ENCODE measurements around the gene HCFC1R1.
"Not testable (repeated sequence)": the region's sequence is repeated elsewhere in the genome, so short reads cannot be mapped to it uniquely, and the experiment has no call there.

HCFC1R1 gene

DNA sequence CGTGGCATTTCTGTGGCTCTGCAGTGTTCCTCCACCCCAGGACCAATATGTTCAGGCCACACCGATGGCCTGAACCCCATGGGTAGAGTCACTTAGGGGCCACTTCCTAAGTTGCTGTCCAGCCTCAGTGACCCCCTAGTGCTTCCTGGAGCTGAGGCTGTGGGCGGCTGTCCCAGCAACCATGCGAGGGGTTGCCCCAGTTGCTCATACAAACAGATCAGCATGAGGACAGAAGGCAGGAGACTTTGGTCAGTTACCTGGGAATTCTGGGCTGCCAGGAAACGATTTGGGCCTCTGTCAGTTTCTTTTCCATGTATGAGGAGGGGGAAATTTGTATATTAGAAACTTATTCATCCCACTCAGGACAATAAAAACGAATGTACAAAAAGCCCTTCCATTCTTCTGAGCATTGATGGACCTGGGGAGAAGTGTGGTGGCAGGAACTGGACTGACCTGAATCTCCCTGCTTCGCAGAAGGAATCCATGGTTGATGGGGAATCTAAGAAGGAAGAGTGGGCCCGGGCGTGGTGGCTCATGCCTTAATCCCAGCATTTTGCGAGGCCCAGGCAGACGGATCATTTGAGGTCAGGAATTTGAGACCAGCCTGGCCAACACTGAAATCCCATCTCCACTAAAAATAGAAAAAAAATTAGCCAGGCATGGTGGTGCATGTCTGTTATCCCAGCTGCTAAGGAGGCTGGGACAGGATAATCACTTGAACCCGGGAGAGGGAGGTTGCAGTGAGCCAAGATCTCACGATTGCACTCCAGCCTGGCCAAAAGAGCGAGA is 36.8 kb upstream of the HCFC1R1 start:
- H3K36me3 Mint-ChIP-seq (ENCODE audit: low read depth): peaks cover 45% of the 10 kb centered on the region
- H3K27me3 Mint-ChIP-seq (ENCODE audit: low read depth): no peaks in the 10 kb centered on the region
- peaks cover 13% of the 10 kb centered on the region for H3K9me3 Mint-ChIP-seq
- peak overlapping the region; percentile 49 for H3K27ac Mint-ChIP-seq
- peaks cover 53% of the 10 kb centered on the region for H3K4me1 Mint-ChIP-seq (ENCODE audit: low read depth)
- H3K4me3 Mint-ChIP-seq: peak overlapping the region; percentile 83

DNA sequence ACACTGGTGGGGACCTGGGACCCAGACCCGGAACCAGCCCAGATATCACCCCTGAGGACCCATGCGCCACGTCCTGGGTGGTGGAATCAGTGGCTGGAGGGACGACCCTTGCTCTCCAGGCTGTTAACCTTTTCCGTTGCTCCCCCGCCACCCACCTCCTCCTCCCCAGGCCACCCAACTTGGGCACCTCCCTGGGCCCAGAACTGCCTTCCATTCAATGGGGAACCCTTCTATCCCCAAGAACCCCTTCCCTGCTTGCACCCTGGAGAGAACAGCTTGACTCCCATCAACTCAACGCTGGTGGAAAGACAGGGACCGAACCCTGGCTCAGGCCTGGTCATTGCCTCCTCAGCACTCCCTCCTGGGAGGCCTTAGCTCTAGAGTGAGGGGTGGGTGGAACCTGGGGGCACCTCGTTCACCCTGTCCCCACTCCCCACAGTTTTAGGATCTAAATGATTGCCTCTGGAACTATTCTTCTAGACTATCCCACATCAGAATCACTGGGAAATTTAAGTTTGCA is 36.0 kb upstream of the HCFC1R1 start:
- no peaks in the 10 kb centered on the region for H3K27me3 Mint-ChIP-seq (ENCODE audit: low read depth)
- peak overlapping the region; percentile 86 for H3K27ac Mint-ChIP-seq
- peaks cover 47% of the 10 kb centered on the region for H3K36me3 Mint-ChIP-seq (ENCODE audit: low read depth)
- peak overlapping the region; percentile 83 for H3K4me3 Mint-ChIP-seq
- H3K4me1 Mint-ChIP-seq (ENCODE audit: low read depth): peaks cover 56% of the 10 kb centered on the region
- H3K9me3 Mint-ChIP-seq: peaks cover 13% of the 10 kb centered on the region

DNA sequence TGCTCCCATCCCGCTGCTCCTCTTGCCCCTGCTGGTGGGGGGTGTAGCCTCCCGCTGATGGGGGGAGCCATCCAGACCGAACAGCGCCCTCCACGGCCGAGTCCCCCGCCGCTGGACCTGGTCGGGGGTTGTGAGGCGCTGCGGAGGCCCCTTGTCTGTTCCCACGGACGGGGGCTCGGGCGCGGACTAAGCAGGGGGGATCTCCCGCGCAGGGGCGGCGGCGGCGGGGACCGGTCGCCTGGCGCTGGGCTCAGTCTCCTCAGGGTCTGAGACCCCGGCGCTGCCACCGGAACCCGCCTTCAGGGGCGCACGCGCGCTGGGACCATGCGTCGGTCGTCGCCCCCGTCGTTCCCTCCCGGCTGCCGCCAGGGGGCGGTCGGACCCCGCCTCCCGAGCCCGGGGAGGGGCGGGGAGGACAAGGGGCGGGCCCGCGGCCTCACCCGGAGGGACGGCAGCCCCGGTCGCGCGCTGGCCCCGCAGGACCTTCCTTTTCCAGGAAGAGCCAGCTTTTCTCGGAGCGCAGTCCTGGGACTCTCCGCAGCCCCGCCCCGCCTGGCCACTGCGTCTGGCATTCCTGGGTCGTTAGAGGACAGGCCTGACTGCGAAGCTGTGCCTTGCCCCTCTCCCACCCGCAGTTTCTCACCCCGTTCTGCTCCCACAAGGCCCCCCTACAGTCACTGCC is 35.4 kb upstream of the HCFC1R1 start:
- Mint-ChIP-seq H3K9me3 (peaks cover 13% of the 10 kb centered on the region), H3K27me3 (ENCODE audit: low read depth) (no peaks in the 10 kb centered on the region), H3K36me3 (ENCODE audit: low read depth) (peaks cover 49% of the 10 kb centered on the region), H3K4me3 (peak overlapping the region; percentile 91), H3K4me1 (ENCODE audit: low read depth) (peaks cover 54% of the 10 kb centered on the region), H3K27ac (peak overlapping the region; percentile 86)

DNA sequence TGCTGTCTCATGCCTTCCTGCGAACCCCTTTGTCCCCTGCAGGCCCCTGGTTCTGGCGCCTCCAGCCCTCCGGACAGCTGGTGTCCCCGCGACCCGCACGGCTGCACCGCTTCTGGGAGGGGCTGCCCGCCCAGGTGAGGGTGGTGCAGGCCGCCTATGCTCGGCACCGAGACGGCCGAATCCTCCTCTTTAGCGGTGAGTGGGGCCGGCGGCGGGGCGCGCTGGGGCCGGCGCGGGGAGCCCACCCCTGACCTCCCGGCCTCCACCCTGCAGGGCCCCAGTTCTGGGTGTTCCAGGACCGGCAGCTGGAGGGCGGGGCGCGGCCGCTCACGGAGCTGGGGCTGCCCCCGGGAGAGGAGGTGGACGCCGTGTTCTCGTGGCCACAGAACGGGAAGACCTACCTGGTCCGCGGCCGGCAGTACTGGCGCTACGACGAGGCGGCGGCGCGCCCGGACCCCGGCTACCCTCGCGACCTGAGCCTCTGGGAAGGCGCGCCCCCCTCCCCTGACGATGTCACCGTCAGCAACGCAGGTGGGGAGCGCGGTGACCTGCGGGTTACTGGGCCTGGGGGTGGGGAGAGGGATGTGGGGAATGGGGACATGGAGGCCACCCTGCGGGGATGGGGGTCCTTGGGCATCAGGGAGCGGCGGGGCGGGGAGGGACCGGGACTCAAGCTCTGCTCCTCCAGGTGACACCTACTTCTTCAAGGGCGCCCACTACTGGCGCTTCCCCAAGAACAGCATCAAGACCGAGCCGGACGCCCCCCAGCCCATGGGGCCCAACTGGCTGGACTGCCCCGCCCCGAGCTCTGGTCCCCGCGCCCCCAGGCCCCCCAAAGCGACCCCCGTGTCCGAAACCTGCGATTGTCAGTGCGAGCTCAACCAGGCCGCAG is 34.6 kb upstream of the HCFC1R1 start:
- Mint-ChIP-seq H3K36me3 (ENCODE audit: low read depth) (peaks cover 51% of the 10 kb centered on the region), H3K27ac (peak overlapping the region; percentile 83), H3K27me3 (ENCODE audit: low read depth) (no peaks in the 10 kb centered on the region), H3K4me1 (ENCODE audit: low read depth) (peaks cover 55% of the 10 kb centered on the region), H3K9me3 (peaks cover 8% of the 10 kb centered on the region), H3K4me3 (peak overlapping the region; percentile 91)

DNA sequence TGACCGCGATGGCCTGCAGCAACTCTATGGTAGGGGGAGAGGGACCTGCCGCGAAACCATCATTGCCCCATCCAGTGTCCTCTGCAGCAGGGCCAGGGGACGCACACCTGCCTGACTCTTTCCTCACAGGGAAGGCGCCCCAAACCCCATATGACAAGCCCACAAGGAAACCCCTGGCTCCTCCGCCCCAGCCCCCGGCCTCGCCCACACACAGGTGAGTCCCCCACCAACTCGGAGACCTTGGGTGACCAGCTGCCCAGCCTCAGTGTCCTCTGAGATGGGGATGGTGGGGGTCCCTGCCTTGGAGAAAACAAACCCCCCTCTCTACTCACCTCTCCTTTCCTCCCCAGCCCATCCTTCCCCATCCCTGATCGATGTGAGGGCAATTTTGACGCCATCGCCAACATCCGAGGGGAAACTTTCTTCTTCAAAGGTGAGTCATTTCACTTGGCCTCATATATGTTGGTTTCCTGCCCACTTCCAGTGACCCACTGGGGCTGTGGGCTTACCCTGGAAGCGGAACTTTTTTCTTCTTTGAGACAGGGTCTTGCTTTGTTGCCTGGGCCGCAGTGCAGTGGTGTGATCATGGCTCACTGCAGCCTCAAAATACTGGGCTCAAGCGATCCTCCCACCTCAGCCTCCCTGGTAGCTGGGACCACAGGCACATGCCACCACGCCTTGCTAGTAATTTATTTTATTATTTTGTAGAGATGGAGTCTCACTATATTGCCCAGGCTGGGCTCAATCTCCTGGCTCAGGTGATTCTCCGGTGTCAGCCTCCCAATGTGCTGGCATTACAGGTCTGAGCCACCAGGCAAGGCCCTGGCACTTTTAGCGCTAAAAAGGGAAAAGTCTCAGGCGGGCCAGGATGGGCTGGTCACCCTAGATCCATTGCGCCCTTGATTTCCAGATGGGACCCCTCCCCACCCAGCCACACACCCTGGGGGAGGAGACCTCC is 33.7 kb upstream of the HCFC1R1 start:
- Mint-ChIP-seq H3K9me3 (peaks cover 3% of the 10 kb centered on the region), H3K27me3 (ENCODE audit: low read depth) (no peaks in the 10 kb centered on the region), H3K36me3 (ENCODE audit: low read depth) (peaks cover 46% of the 10 kb centered on the region), H3K4me1 (ENCODE audit: low read depth) (peaks cover 49% of the 10 kb centered on the region), H3K27ac (peak overlapping the region; percentile 92), H3K4me3 (peak overlapping the region; percentile 86)

DNA sequence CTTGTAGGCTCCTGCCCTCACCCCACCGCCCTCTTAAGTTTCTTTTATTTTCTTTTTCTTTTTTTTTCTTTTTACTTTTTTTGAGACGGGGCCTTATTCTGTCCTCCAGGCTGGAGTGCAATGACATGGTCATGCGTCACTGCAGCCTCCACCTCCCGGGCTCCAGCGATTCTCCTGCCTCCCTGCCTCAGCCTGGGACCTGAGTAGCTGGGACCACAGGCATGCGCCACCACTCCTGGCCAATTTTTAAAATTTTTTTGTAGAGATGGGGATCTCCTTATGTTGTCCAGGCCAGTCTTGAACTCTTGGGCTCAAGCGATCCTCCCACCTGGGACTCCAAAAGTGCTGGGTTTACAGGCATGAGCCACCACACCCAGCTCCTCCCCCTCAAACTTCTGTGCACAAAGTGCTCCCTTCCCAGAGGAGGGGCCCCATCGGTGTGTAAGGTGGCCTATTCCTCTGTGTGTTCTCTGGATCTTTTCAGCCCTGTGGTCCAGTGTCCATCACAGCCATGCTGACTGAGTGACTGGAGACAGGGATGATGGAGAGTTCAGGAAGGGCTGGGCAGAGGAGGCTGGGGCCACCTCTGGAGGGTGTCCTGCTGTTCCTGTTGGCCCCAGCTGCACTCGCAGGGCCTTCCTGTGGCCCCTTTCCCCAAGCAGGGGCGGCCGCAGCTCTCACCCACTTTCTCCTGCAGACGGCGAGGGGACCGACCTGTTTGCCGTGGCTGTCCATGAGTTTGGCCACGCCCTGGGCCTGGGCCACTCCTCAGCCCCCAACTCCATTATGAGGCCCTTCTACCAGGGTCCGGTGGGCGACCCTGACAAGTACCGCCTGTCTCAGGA is 32.8 kb upstream of the HCFC1R1 start:
- peaks cover 47% of the 10 kb centered on the region for H3K36me3 Mint-ChIP-seq (ENCODE audit: low read depth)
- H3K27ac Mint-ChIP-seq: peak overlapping the region; percentile 92
- H3K4me3 Mint-ChIP-seq: peak overlapping the region; percentile 86
- H3K27me3 Mint-ChIP-seq (ENCODE audit: low read depth): no peaks in the 10 kb centered on the region
- H3K4me1 Mint-ChIP-seq (ENCODE audit: low read depth): peaks cover 51% of the 10 kb centered on the region
- H3K9me3 Mint-ChIP-seq: no peaks in the 10 kb centered on the region

DNA sequence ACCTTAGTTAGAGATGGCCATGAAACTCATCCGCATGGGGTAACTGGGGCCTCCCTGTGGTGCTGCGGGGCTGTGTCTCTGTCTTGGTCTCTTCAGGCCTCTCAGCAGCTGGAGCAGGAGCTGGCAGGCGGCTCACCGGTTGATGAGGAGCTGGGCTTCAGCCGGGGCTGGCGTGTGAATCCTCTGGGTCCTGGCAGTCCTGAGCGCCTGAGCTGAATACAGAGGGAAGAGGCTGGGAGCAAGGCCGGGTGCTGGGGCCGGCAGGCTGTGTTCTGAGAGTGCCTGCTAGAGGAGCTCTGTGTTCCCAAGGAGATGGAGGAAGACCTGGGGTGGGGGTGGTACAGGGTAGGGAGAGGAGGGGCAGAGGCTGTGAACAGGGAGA is 32.0 kb upstream of the HCFC1R1 start:
- H3K9me3 Mint-ChIP-seq; H3K27me3 Mint-ChIP-seq (ENCODE audit: low read depth): not testable (repeated sequence)
- H3K4me1 Mint-ChIP-seq (ENCODE audit: low read depth): peaks cover 57% of the 10 kb centered on the region
- H3K4me3 Mint-ChIP-seq: peak overlapping the region; percentile 84
- peaks cover 54% of the 10 kb centered on the region for H3K36me3 Mint-ChIP-seq (ENCODE audit: low read depth)
- H3K27ac Mint-ChIP-seq: peak overlapping the region; percentile 92

DNA sequence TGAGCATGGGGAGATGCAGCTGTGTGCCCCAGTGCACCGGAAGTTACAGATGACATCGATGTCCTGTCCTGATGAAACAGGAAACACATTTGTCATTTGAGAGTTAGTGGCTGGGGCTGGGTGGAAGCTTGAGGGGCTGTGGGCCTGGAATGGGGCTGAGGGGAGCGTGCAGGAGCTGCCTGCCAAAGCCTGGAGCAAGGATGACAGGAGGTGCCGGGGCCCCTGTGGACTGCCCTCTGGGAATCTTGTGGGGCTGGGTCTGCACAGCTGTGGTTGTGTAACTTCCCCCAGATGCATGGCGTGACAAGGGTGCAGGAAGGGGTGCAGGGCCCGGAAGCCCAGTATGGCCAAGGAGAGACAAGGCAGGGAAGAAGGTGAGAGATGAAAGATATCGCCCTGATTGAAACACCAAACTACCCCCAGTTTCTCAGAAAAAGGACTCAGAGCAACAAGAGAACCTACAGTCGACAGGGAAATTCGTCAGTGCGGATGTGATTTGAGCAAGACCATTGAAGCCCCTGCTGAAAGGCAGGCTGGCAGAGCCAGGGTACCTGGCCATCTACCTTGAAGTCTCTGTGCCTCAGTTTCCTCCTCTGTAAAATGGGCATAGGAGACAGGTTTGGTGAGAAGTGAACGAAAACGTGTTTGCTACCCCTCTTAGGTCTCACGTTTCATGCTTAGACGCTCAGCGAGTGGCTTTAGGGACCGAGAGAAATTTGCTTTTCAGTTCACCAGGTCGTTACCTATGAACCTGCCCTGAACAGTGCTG is 31.4 kb upstream of the HCFC1R1 start:
- H3K9me3 Mint-ChIP-seq: no peaks in the 10 kb centered on the region
- peak overlapping the region; percentile 92 for H3K27ac Mint-ChIP-seq
- H3K4me1 Mint-ChIP-seq (ENCODE audit: low read depth): peaks cover 57% of the 10 kb centered on the region
- H3K27me3 Mint-ChIP-seq (ENCODE audit: low read depth): no peaks in the 10 kb centered on the region
- peaks cover 55% of the 10 kb centered on the region for H3K36me3 Mint-ChIP-seq (ENCODE audit: low read depth)
- peak overlapping the region; percentile 84 for H3K4me3 Mint-ChIP-seq

DNA sequence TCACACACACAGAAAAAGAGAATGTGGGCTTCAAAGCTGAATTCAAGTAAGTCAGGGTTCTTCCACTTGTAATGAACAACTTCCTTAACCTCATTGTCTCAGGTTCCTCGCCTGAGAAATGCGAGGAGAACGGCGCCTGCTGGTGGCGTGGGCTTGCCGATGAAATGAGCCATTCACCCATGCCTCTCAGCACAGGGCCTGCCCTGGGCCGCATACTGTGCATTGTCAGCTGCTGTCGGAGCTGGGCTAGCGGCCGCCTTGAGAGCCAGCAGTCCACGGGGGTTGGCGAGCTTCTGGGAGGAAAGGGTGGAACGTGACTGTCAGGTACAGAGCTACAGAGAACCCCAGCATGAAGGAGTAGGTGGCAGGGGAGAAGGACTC is 29.6 kb upstream of the HCFC1R1 start:
- Mint-ChIP-seq H3K4me1 (ENCODE audit: low read depth) (peaks cover 63% of the 10 kb centered on the region), H3K36me3 (ENCODE audit: low read depth) (peaks cover 53% of the 10 kb centered on the region), H3K4me3 (peak overlapping the region; percentile 76), H3K27ac (peak overlapping the region; percentile 86)
- H3K27me3 Mint-ChIP-seq (ENCODE audit: low read depth); H3K9me3 Mint-ChIP-seq: not testable (repeated sequence)

DNA sequence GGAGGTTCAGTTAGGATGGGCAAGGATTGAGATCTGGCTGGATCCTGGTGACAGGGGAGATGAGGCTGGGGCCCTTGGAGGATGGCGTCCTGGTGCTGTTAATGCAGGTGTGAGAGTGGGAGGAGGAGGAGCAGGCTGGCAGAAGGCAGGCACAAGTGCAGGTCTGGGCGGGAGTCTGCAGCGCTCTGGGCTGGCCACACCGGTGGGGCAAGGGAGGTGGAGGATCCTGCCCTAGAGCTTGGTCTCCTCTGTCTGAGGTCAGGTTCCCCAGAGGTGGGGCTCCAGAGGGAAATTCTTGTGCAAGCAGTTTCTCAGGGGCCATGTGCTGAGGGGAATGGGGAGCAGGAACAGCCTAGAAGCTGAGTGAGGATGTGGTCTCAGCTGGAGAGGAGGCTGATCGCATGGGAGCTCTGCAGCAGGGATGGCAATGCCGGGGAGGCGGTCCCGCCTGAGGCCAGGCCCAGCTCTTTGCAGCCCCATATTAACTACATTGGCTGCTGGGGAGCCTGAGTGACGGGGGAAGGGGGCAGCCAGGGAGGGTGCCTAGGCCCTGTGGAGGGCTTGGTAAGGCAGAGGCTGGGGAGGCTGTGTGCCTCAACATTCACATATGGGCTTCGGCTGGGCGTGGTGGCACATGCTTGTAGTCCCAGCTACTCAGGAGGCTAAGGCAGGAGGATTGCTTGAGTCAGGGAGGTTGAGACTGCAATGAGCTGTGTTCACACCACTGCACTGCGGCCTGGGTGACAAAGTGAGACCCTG is 29.0 kb upstream of the HCFC1R1 start:
- Mint-ChIP-seq H3K4me1 (ENCODE audit: low read depth) (peaks cover 66% of the 10 kb centered on the region), H3K27ac (peak overlapping the region; percentile 82)

DNA sequence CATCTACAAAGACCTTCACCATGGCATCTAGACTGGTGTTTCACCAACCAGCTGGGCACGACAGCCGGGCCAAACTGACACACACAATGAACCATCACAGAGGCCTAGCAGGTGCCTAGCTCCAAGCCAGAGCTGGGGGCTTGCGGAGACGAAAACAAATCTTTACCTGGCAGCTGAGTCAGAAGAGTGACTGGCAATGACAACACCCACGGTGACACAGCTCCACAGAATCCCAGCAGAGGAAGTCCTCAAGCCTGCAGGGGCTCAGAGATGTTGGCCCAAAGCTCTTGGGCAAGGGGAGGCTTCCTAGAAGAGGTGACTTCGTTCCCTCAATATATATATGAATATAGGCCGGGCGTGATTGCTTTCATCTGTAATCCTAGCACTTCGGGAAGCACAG is 27.8 kb upstream of the HCFC1R1 start:
- Mint-ChIP-seq H3K36me3 (ENCODE audit: low read depth) (peaks cover 49% of the 10 kb centered on the region), H3K4me3 (peak overlapping the region; percentile 72), H3K27ac (peak overlapping the region; percentile 87), H3K9me3 (no peaks in the 10 kb centered on the region), H3K27me3 (ENCODE audit: low read depth) (peaks cover 6% of the 10 kb centered on the region), H3K4me1 (ENCODE audit: low read depth) (peaks cover 60% of the 10 kb centered on the region)

More for the DNA sequence above, 29.0 kb upstream of the HCFC1R1 start:
- H3K4me3 Mint-ChIP-seq: peak overlapping the region; percentile 69
- peaks cover 56% of the 10 kb centered on the region for H3K36me3 Mint-ChIP-seq (ENCODE audit: low read depth)
- H3K9me3 Mint-ChIP-seq; H3K27me3 Mint-ChIP-seq (ENCODE audit: low read depth): not testable (repeated sequence)

DNA sequence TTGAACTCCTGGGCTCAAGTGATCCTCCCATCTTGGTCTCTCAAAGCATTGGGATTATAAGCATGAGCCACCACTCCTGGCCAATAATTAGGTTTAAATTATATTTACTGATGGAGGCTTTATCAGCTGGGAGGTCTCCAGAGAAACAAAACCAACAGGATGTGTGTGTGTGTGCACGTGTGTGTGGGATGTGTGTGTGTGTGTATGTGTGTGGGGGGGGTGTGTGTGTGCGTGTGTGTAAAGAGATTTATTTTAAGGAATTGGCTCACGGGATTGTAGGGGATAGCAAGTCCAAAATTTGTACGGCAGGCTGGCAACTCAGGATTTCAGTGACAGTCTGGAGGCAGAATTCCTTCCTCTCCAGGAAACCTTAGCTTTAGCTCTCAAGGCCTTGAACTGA is 27.3 kb upstream of the HCFC1R1 start:
- H3K27ac Mint-ChIP-seq: peak overlapping the region; percentile 87
- H3K4me3 Mint-ChIP-seq: peak overlapping the region; percentile 72
- peaks cover 49% of the 10 kb centered on the region for H3K36me3 Mint-ChIP-seq (ENCODE audit: low read depth)
- no peaks in the 10 kb centered on the region for H3K9me3 Mint-ChIP-seq
- H3K4me1 Mint-ChIP-seq (ENCODE audit: low read depth): peaks cover 60% of the 10 kb centered on the region
- H3K27me3 Mint-ChIP-seq (ENCODE audit: low read depth): peaks cover 6% of the 10 kb centered on the region
